Activated CD8-positive, alpha-beta memory T cell treated with anti-CD3 and anti-CD28 coated beads, Interleukin-2, amount 50 U/mL, for 48 hours (primary cell): ENCODE data around the gene GPNMB.
"Not testable (repeated sequence)": the region's sequence is repeated elsewhere in the genome, so short reads cannot be mapped to it uniquely, and the experiment has no call there.

Experiments
- DNase-seq: peaks from one replicate; pipeline ENCODE4 v3.0.0-alpha.2; 2020

GPNMB gene

DNA sequence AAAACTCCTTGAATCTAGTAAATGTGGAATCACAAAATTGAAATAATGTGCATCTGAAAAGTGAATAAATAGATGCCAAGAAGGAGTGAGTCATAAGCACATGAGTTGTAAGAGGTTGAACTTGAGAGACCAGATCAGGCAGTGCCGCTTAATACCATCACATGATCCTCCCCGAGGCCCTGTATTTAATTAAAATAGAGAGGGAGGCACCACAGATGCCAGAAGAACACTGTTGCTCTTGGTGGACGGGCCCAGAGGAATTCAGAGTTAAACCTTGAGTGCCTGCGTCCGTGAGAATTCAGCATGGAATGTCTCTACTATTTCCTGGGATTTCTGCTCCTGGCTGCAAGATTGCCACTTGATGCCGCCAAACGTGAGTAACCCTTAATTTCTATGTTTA is at the start of gene GPNMB:
Gene GPNMB, plus strand, starts transcription at position 221 of the 400 bp plus-strand sequence. Its CDS starts 83 bp downstream, at position 304.
- DNase-seq = no peak

GRCh38 chr7:23197745-23198144 is 48.8 kb upstream of the GPNMB start:
- DNase-seq = not testable (repeated sequence)

DNA sequence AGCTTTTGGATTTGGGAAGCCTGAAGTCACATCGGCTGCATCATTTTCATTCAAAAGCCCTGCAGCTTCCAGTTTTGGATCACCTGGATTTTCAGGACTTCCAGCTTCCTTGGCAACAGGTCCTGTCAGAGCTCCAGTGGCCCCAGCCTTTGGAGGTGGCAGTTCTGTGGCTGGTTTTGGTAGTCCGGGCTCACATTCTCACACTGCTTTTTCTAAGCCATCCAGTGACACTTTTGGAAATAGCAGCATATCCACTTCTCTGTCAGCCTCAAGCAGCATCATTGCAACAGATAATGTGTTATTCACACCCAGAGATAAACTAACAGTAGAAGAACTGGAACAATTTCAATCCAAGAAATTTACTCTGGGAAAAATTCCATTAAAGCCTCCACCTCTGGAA is 46.2 kb upstream of the GPNMB start:
- DNase-seq = no peak

DNA sequence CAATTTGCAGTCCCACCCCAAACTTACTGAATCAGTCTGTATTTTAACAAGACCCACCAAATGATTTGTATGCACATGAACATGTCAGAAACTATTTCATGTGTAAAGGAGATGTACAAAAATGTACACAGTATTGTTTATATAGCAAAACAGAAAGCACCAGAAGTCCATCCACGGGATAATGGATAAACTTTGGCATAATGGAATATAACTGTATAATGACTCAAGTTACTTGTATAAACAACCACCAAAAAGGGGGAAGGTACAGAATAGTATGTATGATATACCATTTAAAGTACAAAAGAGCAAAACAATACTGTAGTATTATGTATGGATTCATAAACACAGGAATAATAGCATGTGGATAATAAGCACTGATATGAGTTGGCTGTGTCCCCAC is 42.3 kb upstream of the GPNMB start:
- DNase-seq = no peak

DNA sequence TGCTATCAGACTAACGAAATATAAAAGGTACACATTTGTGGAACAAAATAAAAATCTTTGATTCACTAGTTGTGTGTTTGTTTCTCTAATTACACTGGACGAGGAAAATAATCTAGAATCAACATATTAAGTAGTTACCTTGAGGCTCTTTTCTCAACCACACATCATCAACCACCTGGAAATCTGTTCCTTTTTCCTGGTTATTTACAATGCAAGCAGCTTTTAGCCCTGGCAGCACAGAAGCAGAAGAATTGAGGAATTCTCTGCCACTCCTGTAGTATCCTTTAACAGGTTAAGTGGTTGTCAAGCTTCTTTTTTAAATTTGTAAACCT is 41.0 kb upstream of the GPNMB start:
- DNase-seq = no peak

DNA sequence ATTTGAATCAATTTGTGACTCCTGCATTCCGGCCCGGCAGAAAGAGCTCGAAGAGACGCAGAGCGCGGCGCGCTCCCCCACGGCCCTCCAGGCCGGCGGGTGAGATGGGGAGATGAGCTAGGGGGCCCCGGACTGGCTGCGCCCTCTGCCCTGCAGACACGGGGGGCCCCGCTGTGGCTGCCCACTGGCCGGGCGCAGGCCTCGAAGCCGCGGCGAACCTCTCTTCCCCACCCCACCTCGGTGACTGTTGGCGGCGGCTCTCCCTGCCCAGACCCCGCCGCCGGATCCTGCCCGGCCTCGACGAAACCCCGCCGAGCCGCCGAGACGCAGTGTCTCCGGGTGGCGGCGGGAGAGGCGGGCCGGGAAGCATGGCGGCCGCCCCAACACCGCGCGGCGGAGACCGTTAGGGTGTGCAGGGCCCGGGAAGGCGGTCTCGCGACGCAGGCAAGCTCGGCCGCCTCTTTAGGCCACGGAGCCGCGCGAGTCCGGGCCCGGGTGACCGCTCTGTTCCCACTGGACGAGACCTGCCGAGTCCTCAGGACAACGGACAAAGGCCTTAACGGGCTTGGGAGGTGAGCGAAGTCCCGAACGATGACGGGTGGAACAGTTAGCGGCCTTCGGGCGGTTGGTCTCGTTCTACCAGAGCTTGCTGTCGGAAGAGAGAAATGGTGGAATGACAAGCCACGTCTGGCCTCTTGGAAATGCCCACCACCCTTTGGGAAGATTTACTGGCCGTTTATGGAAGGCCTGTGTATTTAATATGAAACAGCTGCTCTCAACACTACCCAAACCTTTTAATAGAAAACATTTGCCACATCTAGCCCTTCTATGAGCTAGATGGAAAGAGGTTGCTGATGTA is 40.4 kb upstream of the GPNMB start:
- no peak for DNase-seq

DNA sequence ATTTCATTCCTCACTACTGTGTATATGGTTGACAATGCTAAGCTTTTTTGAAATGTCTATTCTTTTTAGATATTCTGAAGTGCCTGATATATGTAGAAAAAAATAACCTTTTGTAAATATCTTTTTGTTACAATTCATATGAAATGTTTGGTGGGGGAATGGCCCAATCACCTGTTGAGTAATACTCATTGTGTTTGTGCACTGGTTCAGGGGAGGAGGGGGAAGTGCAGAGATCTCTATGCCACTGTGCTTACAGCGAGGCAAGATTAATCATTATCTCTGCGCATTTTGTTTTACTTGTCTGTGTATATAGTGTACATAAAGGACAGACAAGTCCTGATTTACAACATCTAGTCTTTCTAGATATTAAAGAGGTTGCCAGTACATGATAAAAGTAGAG is 39.6 kb upstream of the GPNMB start:
- DNase-seq = no peak

DNA sequence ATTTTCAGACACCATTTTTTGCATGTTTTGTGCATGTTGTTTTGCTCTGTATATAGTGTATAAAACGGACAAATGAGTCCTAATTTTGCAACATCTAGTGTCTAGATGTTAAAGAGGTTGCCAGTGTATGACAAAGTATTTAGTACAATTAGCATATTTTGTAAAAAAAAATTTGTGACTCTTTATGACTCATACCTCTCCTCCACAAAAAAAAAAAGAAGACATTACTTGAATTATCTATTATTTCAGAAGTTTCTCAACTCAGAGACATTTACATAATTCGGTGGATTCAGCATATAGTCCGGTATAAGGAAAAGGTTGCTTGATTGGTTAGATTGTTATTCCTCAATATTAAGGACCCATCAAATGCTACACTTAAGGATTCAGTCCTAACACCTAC is 38.7 kb upstream of the GPNMB start:
- DNase-seq = no peak

DNA sequence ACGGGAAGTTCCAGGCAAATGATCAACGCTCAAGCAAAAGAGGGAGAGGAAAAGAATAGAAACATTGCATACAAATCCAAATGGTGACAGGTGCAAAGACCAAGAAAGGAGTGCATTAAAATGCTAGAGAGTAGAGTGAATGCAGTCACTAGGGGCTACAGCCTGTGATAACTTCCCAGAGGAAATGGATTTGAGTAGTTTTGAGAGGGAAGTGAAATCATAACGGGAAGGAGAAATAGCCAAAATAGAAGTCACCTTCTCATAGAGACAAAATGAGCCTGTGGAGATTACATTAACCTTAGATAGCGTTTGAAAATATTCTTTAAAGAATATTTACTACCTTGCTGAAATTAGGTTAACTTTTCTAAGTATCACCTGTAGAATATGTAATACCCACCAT is 38.3 kb upstream of the GPNMB start:
- no peak for DNase-seq

- DNase-seq = no peak
These were observed 36.1 kb upstream of the GPNMB start for GRCh38 chr7:23210506-23210905.

GRCh38 chr7:23211589-23211988 is 35.0 kb upstream of the GPNMB start:
- DNase-seq = no peak

DNA sequence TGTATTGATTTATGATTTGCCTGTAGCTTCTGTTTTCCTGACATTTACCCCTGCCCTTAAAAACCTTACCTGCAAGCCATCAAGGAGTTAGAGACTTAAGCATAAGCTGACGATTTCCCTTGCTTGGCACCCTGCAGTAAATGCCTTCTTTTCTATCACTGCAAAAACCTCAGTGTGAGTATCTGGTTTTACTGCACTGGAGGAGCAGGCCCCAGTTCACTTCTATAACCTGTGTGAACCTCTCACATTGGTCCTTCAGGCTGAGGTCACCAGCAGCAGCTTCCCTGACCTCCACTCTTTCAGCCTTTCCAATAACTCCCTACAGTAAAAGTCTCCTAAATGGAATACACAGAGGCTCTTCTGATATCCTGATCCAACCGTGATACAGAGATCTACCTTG is 34.2 kb upstream of the GPNMB start:
- no peak for DNase-seq

DNA sequence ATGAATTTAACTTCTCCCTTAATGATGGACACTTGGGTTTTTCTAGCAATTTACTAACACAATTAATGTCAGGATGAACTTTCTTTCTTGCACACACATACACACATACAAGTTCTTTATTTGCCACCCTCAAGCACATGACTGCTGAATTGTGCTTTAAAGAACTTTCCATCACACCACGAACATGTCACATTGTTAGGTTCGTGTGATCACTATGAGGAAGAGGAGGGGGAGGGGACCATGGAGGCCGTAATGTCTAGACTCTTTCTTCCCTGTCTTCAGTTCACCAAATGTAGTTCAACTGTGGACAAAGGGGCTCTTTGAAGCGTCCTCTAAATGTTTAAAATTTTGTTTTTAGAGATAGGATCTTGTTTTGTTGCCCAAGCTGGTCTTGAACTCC is 33.7 kb upstream of the GPNMB start:
- no peak for DNase-seq

- no peak for DNase-seq
These were observed 32.8 kb upstream of the GPNMB start for GRCh38 chr7:23213755-23214154.

DNA sequence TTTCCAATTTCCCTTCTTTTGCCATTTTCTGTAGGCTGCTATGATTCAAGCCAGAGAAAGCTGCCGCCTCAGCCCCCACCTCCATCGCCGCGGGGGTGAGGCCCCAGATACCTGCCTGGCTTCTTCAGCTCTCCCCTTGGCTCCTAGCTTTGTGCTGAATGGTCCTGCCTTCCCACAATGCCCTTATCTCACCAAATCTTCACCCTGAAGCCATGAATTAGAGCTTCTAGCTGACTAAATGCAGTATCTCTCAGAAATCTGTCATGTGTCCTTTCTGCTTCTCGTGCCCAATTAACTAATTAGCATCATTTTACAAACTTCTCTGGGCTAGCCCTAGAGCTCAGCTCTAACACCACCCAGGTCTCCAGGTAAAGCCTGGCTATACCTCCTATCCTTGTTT is 32.2 kb upstream of the GPNMB start:
- no peak for DNase-seq

GRCh38 chr7:23214938-23215337 is 31.6 kb upstream of the GPNMB start:
- no peak for DNase-seq

DNA sequence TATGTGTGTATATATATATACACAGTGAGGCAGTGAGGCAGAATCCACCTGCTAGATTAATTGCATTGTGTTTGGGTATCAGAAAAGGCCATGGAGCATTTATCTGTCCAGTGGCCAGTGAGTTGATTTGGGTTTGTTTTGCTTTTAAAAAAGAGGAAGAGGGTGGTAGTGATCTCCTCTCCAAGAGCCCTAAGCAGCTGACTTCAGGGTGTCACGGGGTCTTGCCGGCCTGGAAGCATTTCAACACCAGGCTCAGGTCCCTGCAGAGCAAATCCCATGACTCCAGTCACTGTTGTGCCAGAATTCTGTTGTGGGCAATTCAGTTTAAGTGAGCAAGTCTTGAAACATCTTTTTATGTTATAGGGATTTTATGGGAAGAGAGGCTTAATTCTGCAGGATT is 30.6 kb upstream of the GPNMB start:
- DNase-seq = no peak

DNA sequence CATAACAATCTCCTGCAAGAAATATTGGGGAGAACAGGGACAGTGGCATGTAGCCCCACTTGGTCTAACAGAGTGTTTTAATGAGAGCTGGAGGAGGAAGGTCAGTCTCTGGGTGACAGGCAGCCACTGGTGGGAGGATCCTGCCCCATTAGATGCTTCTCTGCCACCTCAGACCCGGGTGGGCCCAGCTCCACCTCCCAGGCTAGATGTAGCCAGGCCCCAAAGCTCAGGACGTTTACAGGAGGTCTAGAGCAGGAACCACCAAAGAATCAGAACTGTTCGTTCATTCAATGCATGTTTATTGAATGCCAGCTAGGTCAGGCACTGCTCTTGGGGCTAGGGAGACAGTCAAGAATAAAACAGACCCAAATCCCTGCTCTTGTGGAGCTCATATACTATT is 28.4 kb upstream of the GPNMB start:
- DNase-seq = no peak

DNA sequence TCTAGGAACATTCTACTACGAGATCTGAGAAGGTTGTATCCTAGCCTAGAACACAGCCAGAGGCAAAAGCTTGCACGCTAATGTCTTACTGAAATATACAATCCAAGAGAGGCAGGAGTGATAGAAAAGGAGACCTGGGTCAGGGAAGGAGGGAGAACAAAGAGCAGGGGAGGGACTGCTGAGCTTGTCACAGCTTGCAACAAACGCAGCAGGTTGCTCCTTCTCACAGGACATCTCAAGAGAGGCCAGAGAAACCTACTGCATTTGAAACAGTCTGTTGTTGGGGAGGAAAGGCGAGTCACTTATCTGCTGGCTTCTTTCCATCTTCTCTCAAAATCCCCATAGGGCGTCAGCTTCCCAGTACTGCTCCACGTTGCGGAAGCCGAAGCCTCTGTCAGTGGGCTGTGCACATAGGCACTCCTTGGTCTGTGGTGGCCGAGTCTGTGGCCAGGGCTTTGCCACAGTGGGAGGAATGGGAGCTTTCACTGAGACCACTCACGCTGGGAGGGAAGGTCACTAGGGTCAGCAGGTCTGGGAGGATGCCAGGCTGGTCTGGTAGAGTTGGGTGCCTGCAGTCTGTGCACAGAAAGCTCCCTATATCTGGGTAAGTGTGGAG is 25.8 kb upstream of the GPNMB start:
- DNase-seq = no peak

DNA sequence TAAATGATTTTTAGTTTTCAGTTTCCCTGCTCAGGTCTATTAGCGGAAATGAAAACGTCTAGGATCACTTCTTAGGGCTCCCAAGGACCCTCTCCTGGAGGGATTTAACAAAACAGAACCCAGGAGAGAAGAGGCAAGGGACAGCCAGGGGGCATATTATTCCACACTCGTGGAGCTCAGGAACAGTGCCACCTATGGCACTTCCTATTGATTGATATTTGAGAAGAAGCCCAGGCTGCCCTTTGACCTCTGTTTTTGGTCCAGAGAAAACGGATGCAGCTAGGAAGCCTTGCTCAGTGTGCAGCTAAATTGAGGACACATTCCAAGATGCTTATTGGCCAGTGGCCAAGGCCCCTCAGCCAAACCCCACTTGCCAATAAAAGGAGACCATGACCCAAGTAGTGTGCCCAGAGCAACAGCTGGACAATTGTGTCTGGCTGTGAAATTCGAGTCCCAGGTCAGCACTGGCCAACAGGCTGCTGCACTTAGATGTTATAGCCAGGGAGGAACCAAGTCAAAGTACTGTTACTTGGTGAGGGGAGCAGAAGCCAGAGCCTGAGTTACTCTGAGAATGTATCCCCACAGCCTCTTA is 24.0 kb upstream of the GPNMB start:
- DNase-seq = no peak

- DNase-seq = not testable (repeated sequence)
These were observed 22.2 kb upstream of the GPNMB start for GRCh38 chr7:23224364-23224763.

DNA sequence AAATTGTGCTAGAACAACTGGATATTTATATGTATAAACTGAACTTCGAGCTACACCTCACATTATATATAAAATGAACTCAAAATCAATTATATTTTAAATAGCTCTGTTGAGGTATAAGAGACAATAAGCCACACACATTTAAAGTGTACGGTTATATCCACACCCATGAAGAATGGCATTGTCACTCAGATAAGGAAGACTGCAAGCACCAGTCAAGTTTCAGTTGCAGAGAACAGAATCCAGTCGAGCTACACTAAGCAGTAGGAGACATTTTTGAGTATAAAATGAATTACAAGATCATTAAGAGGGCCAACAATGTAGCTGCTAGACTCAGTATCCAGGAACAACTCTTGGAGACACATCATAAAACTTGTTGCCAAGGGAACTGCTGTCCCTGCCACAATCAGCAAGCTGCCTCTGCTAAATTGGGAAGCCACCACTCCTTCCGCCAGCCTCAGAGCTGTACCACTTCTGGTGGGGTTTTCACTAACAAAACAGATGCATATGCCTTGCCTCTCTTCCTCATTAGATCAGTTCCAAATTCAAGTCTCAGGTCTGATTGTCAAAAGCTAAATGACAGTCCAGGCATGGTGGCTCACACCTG is 19.6 kb upstream of the GPNMB start:
- DNase-seq = no peak

DNA sequence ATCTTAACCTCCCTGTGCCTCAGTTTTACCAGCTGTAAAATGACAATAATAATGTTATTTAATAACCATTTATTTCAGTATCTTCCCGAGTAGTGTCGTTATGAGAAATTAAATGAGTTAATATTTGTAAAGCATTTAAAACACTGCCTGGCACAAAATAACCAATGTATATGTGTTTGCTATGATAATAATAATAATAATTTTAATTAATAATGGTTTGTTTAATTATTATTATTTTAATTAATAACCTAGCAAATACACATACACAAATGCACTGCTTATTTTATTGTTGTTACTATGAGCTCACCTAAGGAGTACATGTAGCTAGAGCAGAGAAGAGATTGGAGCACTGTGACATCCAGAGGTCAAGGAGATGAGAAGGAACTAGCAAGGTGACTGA is 18.2 kb upstream of the GPNMB start:
- no peak for DNase-seq

GRCh38 chr7:23230641-23231101 is 15.9 kb upstream of the GPNMB start:
- DNase-seq = no peak
